Inflammatory macrophage treated with lipopolysaccharide for 1 hour (primary cell): ENCODE data around the gene LTF.
"Not testable (repeated sequence)": the region's sequence is repeated elsewhere in the genome, so short reads cannot be mapped to it uniquely, and the experiment has no call there.

Source experiments
- DNase-seq, 2 donors: peaks; one replicate each; pipeline ENCODE4 v3.0.0-alpha.2; 2020 to 2022

The LTF gene

GRCh38 chr3:46409739-46410489 lies 54.8 kb downstream of the LTF start:
- DNase-seq: no peak

GRCh38 chr3:46408853-46409252 lies 55.9 kb downstream of the LTF start:
- peak in 1 of 2 donors; percentile 27 for DNase-seq

- DNase-seq: peak; percentile 55 to 78
These were observed 56.7 kb downstream of the LTF start for GRCh38 chr3:46407970-46408369.

- peak; percentile 92 to 97 for DNase-seq
These were observed 57.7 kb downstream of the LTF start, which contains the start of the genes CCR5AS and CCRL2 for GRCh38 chr3:46406788-46407611. TSS of gene CCR5AS (minus strand) at chr3:46407066. TSS of gene CCRL2 (plus strand) at chr3:46407259. CDS start at chr3:46408080, 821 bp downstream.

- DNase-seq: peak; percentile 97 to 100
These were observed 58.3 kb downstream of the LTF start for GRCh38 chr3:46406443-46406787.

GRCh38 chr3:46405301-46406019 lies 59.2 kb downstream of the LTF start:
- DNase-seq: peak; percentile 94 to 99

- not testable (repeated sequence) for DNase-seq
These were observed 61.8 kb downstream of the LTF start for GRCh38 chr3:46402902-46403301.

- DNase-seq: no peak
These were observed 63.1 kb downstream of the LTF start for GRCh38 chr3:46401579-46401978.

- DNase-seq: no peak
These were observed 63.9 kb downstream of the LTF start for GRCh38 chr3:46400846-46401245.

GRCh38 chr3:46400000-46400734 lies 64.5 kb downstream of the LTF start:
- peak; percentile 61 to 67 for DNase-seq

- DNase-seq: peak; percentile 79 to 86
These were observed 65.1 kb downstream of the LTF start for GRCh38 chr3:46399557-46399956.

GRCh38 chr3:46399098-46399497 lies 65.6 kb downstream of the LTF start:
- DNase-seq: peak; percentile 57 to 81

- no peak for DNase-seq
These were observed 66.3 kb downstream of the LTF start for GRCh38 chr3:46398186-46398955.

- no peak for DNase-seq
These were observed 67.6 kb downstream of the LTF start for GRCh38 chr3:46397111-46397510.

- DNase-seq: peak; percentile 94
These were observed 68.8 kb downstream of the LTF start for GRCh38 chr3:46395766-46396530.

GRCh38 chr3:46395210-46395661 lies 69.5 kb downstream of the LTF start:
- DNase-seq: peak; percentile 98 to 99

- peak; percentile 74 to 76 for DNase-seq
These were observed 70.9 kb downstream of the LTF start for GRCh38 chr3:46393554-46394434.

GRCh38 chr3:46393011-46393410 lies 71.7 kb downstream of the LTF start:
- DNase-seq: no peak

- DNase-seq: not testable (repeated sequence)
These were observed 73.2 kb downstream of the LTF start for GRCh38 chr3:46391526-46391925.

GRCh38 chr3:46389306-46389705 lies 75.4 kb downstream of the LTF start:
- DNase-seq: no peak
